ENCODE results near the gene ZG16B. TPM values are rescaled to one million over a fixed set of nuclear protein-coding genes. Genes with fewer than 3 reads are reported as not detected.
A peak's percentile ranks its signal among the peaks of the same experiment; 100 is the strongest.

ZG16B gene
- total and polyA plus RNA-seq, 2 of the 8 experiments (the other 6 are each of a cell fraction or from before 2014, with no cell fraction given): 0.11 TPM; not detected in 1

GRCh38 chr16:2826591-2827373 is 3.3 kb upstream of the ZG16B start:
- Histone ChIP-seq H4K20me1 (replicated peaks in 1 of 2; ENCODE audit: control insufficient read depth in 1 of 2, insufficient read depth in 2 of 2, low read length in 2 of 2) (no peaks in the 10 kb centered on the region), H3K9me3 (ENCODE audit: insufficient read depth in 2 of 2, low read depth in 1 of 2, low read length in 1 of 2) (no peaks in the 10 kb centered on the region), H3K9ac (replicated peaks in 1 of 4; ENCODE audit: extremely low read depth in 1 of 4, low read depth in 3 of 4, low read length in 3 of 4) (no peak overlapping the region), H3K4me1 (replicated peaks in 1 of 4; ENCODE audit: control insufficient read depth in 3 of 4, insufficient read depth in 4 of 4, low read length in 3 of 4) (no peaks in the 10 kb centered on the region), H3K4me2 (ENCODE audit: insufficient read depth in 1 of 2, low read depth in 2 of 2, low read length in 2 of 2) (no peak overlapping the region), H3K14ac (ENCODE audit: insufficient read length) (no peak overlapping the region), H2BK120ac (replicated peaks; ENCODE audit: low read depth, low read length) (no peak overlapping the region), H3K79me1 (ENCODE audit: low read depth, low read length) (no peaks in the 10 kb centered on the region), H3K56ac (replicated peaks; ENCODE audit: insufficient read length, low read depth, low read length) (no peak overlapping the region), H2BK15ac (ENCODE audit: low read length) (no peak overlapping the region), H3K79me2 (ENCODE audit: control insufficient read depth in 1 of 2, insufficient read depth in 2 of 2, low read length in 2 of 2) (no peaks in the 10 kb centered on the region), H3K23ac (ENCODE audit: insufficient read length) (no peak overlapping the region), H2BK12ac (ENCODE audit: low read depth, low read length) (no peak overlapping the region), H3K4ac (replicated peaks; ENCODE audit: insufficient read length, low read depth, low read length) (no peak overlapping the region), H4K91ac (replicated peaks; ENCODE audit: insufficient read length, low read length) (no peak overlapping the region), H2AFZ (ENCODE audit: low read length) (no peak overlapping the region), H2AK5ac (ENCODE audit: low read depth, low read length) (no peak overlapping the region), H3K23me2 (ENCODE audit: low read depth, low read length) (no peaks in the 10 kb centered on the region), H3K36me3 (ENCODE audit: control insufficient read depth in 2 of 4, insufficient read depth in 4 of 4, low read length in 3 of 4) (no peaks in the 10 kb centered on the region), H3K27ac (ENCODE audit: low read depth, low read length) (no peak overlapping the region), H2BK5ac (ENCODE audit: low read depth, low read length) (no peak overlapping the region), H4K8ac (ENCODE audit: extremely low read depth, insufficient read depth, low read length) (peak overlapping the region; percentile 71), H3K4me3 (ENCODE audit: extremely low read depth in 1 of 4, insufficient read depth in 2 of 4, low read depth in 3 of 4, low read length in 4 of 4) (no peak overlapping the region), H3K18ac (ENCODE audit: extremely low read depth, low read length) (no peak overlapping the region), H2BK20ac (ENCODE audit: low read length) (no peak overlapping the region), H3K27me3 (replicated peaks in 1 of 4; ENCODE audit: control insufficient read depth in 3 of 4, extremely low read depth in 1 of 4, insufficient read depth in 3 of 4, low read length in 3 of 4) (no peaks in the 10 kb centered on the region), H4K5ac (ENCODE audit: insufficient read length, low read depth, low read length) (no peak overlapping the region)
- ChIA-PET POLR2A (ENCODE audit: partially characterized antibody) (interaction anchor here (0.9 kb wide), 1 partner anchor 11 kb away, joined by 3 read pairs; no protein-coding TSS in a partner anchor), CTCF (ENCODE audit: partially characterized antibody) (interaction anchor here (1.0 to 1.7 kb wide), 3 partner anchors 12 to 41 kb away, joined by 3 to 7 read pairs (median 6); no protein-coding TSS in a partner anchor)
- FAIRE-seq (no peak), DNase-seq (ENCODE audit: low read depth in 1 of 2, low spot score in 2 of 2) (no peak)
- no peak for TF ChIP-seq TAF1 (IDR thresholded peaks at IDR 0.05; ENCODE audit: low read depth, low read length)
- TF ChIP-seq BRCA1 (IDR thresholded peaks at IDR 0.05; ENCODE audit: low read depth, low read length): no peak
- TF ChIP-seq SP4 (IDR thresholded peaks at IDR 0.05; ENCODE audit: low read length): no peak
- TF ChIP-seq RNF2 (IDR thresholded peaks at IDR 0.05; ENCODE audit: borderline replicate concordance, low read depth, low read length, missing control alignments, poor library complexity, severe bottlenecking): no peak
- TF ChIP-seq CREB1 (IDR thresholded peaks at IDR 0.05): no peak
- TF ChIP-seq SP1 (IDR thresholded peaks at IDR 0.05; ENCODE audit: low read depth, low read length): no peak
- TF ChIP-seq NANOG (IDR thresholded peaks at IDR 0.05; ENCODE audit: insufficient read depth, low read depth, low read length, poor library complexity, severe bottlenecking): no peak
- TF ChIP-seq CHD2 (IDR thresholded peaks at IDR 0.05; ENCODE audit: low read length): no peak
- no peak for TF ChIP-seq RXRA (IDR thresholded peaks at IDR 0.05; ENCODE audit: insufficient read depth, low read depth, low read length)
- no peak for TF ChIP-seq TEAD4 (IDR thresholded peaks at IDR 0.05; ENCODE audit: low read depth, low read length)
- no peak for TF ChIP-seq FOSL1 (IDR thresholded peaks at IDR 0.05; ENCODE audit: insufficient read depth, low read depth, low read length)
- no peak for TF ChIP-seq BCL11A (IDR thresholded peaks at IDR 0.05; ENCODE audit: low read depth in 2 of 2, low read length in 2 of 2)
- WGBS, 2 experiments (ENCODE audit: extremely low coverage in 1 of 2, insufficient coverage in 1 of 2, insufficient read length in 1 of 2, insufficient replicate concordance in 2 of 2, low coverage in 1 of 2, low lambda C conversion rate in 2 of 2, missing lambda C conversion rate in 1 of 2): 86% methylated on average over 14 of the region's 19 CpGs; no CpG with 5 or more reads in 1 of the 2 experiments

Data from H1 (cell line).